Lower lobe of right lung (tissue), 2 donors: ENCODE results near the gene EPHB4. TPM values are rescaled to one million over a fixed set of nuclear protein-coding genes. Genes with fewer than 3 reads are reported as not detected.
"Not testable (repeated sequence)": the region's sequence is repeated elsewhere in the genome, so short reads cannot be mapped to it uniquely, and the experiment has no call there.

ENCODE experiments used
- ATAC-seq, 2 donors: fragments of 200-7000 bp; cut with Tn5 transposase; one replicate each; pipeline ENCODE4 v1.9.1; 2020 to 2022; ENCODE audit warnings: mild to moderate bottlenecking in 2 of 2, moderate library complexity in 2 of 2
- DNase-seq: peaks from one replicate; pipeline ENCODE4 v3.0.0-alpha.2; 2020
- H3K27ac ChIP-seq: fragments of 200-600 bp; one replicate; pipeline ENCODE4 v1.8.0; 2022
- H3K27me3 ChIP-seq: fragments of 200-600 bp; one replicate; pipeline ENCODE4 v1.8.0; 2022; ENCODE audit warnings: low read depth
- H3K36me3 ChIP-seq: fragments of 200-600 bp; one replicate; pipeline ENCODE4 v1.8.0; 2022; ENCODE audit warnings: mild to moderate bottlenecking
- H3K4me1 ChIP-seq: fragments of 200-600 bp; one replicate; pipeline ENCODE4 v1.8.0; 2022
- H3K4me3 ChIP-seq: fragments of 200-600 bp; one replicate; pipeline ENCODE4 v1.8.0; 2022; ENCODE audit warnings: mild to moderate bottlenecking
- H3K9me3 ChIP-seq: fragments of 200-600 bp; one replicate; pipeline ENCODE4 v1.8.0; 2022
- intact Hi-C: fragments of 100-400 bp; cut with DNase I; formaldehyde crosslinking; loops from one replicate; pipeline ENCODE4 v1.11.0; 2022
- total RNA-seq: library from RNA; stranded (reverse); fragmentation: NEBNext Ultra II Directional; extraction: Animal tissue kit (Norgen Biotek cat#: 25700); gene quantifications from one replicate; pipeline ENCODE4 v1.2.1, GENCODE V29; 2021
- TF ChIP-seq, protein P1 (sequence below): fragments of 200-600 bp; IDR thresholded peaks from one replicate; pipeline ENCODE4 v1.8.0; 2022; ENCODE audit warnings: antibody characterized with exemption, mild to moderate bottlenecking
- donor health status: DM: no; HTN: yes; CAD: no; lungs with severe emphysema.

EPHB4 gene
- total RNA-seq, 1 donor from 2014 or later, result 68.6 TPM

DNA sequence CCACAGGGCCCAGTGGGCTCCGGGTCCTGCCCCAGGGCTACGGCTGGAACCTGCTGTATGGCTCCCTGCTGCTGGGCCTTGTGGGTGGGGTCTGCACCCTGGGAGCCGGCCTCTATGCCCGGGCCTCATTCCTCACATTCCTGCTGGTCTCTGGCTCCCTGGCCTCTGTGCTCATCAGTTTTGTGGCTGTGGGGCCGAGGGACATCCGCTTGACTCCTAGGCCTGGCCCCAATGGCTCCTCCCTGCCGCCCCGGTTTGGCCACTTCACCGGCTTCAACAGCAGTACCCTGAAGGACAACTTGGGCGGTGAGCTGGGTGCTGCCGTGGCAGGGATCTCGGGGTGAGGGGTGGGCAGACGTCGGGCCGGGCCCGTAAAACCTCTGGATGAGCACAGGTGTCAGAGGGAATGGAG, 29.6 kb upstream of the EPHB4 start:
- peaks cover 59% of the 10 kb centered on the region for H3K36me3 ChIP-seq
- H3K4me1 ChIP-seq, result peaks cover 18% of the 10 kb centered on the region
- no peak overlapping the region for H3K27ac ChIP-seq
- no peaks in the 10 kb centered on the region for H3K9me3 ChIP-seq
- no peak for DNase-seq
- intact Hi-C loops, result no loop called here
- TF ChIP-seq, protein P1, sequence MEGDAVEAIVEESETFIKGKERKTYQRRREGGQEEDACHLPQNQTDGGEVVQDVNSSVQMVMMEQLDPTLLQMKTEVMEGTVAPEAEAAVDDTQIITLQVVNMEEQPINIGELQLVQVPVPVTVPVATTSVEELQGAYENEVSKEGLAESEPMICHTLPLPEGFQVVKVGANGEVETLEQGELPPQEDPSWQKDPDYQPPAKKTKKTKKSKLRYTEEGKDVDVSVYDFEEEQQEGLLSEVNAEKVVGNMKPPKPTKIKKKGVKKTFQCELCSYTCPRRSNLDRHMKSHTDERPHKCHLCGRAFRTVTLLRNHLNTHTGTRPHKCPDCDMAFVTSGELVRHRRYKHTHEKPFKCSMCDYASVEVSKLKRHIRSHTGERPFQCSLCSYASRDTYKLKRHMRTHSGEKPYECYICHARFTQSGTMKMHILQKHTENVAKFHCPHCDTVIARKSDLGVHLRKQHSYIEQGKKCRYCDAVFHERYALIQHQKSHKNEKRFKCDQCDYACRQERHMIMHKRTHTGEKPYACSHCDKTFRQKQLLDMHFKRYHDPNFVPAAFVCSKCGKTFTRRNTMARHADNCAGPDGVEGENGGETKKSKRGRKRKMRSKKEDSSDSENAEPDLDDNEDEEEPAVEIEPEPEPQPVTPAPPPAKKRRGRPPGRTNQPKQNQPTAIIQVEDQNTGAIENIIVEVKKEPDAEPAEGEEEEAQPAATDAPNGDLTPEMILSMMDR, result no peak
- ATAC-seq, result no peak
- H3K27me3 ChIP-seq, result no peaks in the 10 kb centered on the region
- H3K4me3 ChIP-seq, result no peak overlapping the region

DNA sequence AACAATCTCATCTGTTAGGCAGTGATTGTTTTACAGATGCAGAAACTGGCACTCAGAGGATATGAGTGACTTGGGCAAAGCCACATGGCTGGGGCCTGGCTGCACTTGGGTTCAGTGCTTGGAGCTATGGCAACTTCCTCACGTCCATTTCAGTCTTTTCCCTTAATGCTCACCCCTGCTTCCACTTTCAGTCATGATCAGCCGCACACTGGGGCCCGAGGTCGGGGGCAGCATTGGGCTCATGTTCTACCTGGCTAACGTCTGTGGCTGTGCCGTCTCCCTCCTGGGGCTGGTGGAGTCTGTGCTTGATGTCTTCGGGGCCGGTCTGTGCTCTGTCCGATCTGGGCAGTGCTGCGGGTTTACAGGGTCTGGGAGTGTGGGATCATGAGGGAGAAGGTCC, 28.2 kb upstream of the EPHB4 start:
- intact Hi-C loops, result no loop called here
- H3K9me3 ChIP-seq, result no peaks in the 10 kb centered on the region
- DNase-seq (no peak), ATAC-seq (no peak)
- TF ChIP-seq, protein P1, result no peak
- H3K4me3 ChIP-seq, result no peak overlapping the region
- H3K27ac ChIP-seq, result no peak overlapping the region
- H3K4me1 ChIP-seq, result peaks cover 22% of the 10 kb centered on the region
- H3K27me3 ChIP-seq, result no peaks in the 10 kb centered on the region
- H3K36me3 ChIP-seq, result peaks cover 46% of the 10 kb centered on the region

DNA sequence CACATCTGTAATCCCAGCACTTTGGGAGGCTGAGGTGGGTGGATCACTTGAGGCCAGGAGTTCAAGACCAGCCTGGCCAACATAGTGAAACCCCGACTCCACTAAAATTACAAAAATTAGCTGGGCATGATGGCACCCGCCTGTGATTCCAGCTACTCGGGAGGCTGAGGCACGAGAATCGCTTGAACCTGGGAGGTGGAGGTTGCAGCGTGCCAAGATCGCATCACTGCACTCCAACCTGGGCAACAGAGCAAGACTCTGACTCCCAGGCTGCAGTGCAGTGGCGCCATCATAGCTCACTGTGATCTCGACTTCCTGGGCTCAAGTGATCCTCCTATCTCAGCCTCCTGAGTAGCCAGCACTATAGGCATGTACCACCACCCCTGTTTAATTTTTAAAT, 27.6 kb upstream of the EPHB4 start:
- H3K27me3 ChIP-seq, DNase-seq, H3K4me3 ChIP-seq, ATAC-seq, H3K9me3 ChIP-seq, H3K27ac ChIP-seq, intact Hi-C loops: not testable (repeated sequence)
- peaks cover 39% of the 10 kb centered on the region for H3K36me3 ChIP-seq
- H3K4me1 ChIP-seq, result peaks cover 22% of the 10 kb centered on the region

DNA sequence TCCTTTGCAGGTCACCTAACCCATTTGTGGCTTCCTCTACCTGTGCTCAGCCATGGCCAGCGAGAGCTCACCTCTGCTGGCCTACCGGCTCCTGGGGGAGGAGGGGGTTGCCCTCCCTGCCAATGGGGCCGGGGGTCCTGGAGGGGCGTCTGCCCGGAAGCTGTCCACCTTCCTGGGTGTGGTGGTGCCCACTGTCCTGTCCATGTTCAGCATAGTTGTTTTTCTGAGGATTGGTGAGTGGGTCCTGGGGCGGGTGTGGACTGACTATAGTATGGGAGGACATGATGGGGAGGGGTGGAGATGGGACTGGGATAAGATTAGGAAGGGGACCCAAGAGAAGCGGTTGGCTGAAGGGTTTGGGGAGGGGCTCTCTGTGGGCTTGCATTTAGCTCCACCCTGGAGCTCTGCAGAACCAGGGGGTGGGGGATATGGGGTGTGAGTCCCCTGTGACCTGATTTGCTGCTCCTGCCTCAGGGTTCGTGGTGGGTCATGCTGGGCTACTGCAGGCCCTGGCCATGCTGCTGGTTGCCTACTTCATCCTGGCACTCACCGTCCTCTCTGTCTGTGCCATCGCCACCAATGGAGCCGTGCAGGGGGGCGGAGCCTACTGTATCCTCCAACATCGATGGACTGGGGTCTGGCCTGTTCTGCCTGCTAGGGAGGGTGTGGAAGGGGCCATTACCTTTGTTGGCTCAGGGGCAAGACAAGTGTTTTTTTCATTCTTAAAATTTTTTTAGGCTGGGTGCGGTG, 27.0 kb upstream of the EPHB4 start:
- Histone ChIP-seq H3K27me3 (no peaks in the 10 kb centered on the region), H3K4me3 (no peak overlapping the region), H3K27ac (no peak overlapping the region), H3K9me3 (no peaks in the 10 kb centered on the region), H3K4me1 (peaks cover 22% of the 10 kb centered on the region), H3K36me3 (peaks cover 36% of the 10 kb centered on the region)
- no peak for DNase-seq
- no peak for ATAC-seq
- TF ChIP-seq, protein P1, result no peak
- intact Hi-C loops, result no loop called here

DNA sequence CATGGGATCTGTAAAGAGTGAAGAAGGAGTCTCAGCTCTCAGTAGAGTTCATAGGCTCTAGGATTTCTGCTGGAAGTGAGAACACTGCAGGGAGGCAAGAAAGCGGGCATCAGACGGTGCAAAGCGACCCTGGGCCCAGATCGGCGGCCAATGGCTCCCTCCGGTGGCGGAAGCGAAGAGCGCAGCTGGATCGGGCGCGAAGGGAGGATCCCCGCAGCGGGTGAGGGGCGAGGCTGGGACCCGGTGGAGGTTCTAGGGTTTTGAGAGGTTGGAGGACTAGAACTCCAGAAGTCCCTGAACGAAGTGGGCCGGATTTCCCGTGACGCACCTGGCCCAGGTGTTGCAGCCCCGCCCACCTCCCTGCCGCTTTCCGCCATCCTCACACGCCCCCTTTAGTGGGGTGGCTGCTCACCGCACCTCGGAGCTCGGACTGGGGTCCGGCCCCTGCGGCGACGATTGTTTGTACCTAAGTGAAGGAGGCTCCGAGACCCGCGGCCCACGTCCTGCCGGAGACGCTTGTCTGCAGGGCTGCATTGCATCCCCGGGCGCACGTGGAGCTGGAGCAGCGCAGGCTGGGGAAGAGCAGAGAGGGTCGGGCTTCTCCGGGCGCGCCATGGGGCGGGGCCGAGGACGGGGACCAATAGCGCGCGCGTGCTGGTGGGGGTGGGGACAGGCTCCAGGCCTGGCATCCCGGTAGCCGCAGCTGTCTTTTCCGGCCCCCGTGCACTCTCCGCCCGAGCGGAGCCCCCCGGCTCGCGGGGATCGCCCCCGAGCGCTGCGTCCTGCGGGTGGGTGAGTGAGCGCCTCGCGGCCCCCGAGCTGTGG, 24.9 kb upstream of the EPHB4 start, which contains the start of gene SLC12A9:
Gene SLC12A9 (plus strand): TSS at position 666 of the 825 bp plus-strand sequence. CDS start 1,485 bp downstream, outside the sequence.
- TF ChIP-seq, protein P1, result peak; percentile 95
- H3K27ac ChIP-seq, result peak within 1 kb of the TSS; percentile 77
- peak; percentile 99 to 100 for ATAC-seq
- no peaks in the 10 kb centered on the region for H3K9me3 ChIP-seq
- intact Hi-C loops, result no loop called here
- peaks cover 21% of the 10 kb centered on the region for H3K36me3 ChIP-seq
- DNase-seq, result peak; percentile 95
- H3K4me1 ChIP-seq, result peaks cover 22% of the 10 kb centered on the region
- peak within 1 kb of the TSS; percentile 88 for H3K4me3 ChIP-seq
- H3K27me3 ChIP-seq, result no peaks in the 10 kb centered on the region
